WTC11 (cell line): ENCODE results near the gene MTMR3.

Experiments
- CBFB ChIP-seq: sonication (generic); formaldehyde crosslinking; IDR thresholded peaks from 2 replicates; pipeline ENCODE4 v1.8.1; 2022; ENCODE audit warnings: mild to moderate bottlenecking, low read depth, missing genetic modification reagents
- NFE2L1 ChIP-seq: sonication (generic); formaldehyde crosslinking; IDR thresholded peaks from 2 replicates; pipeline ENCODE4 v1.8.1; 2023; ENCODE audit warnings: missing genetic modification reagents
- TEAD4 ChIP-seq: sonication (generic); formaldehyde crosslinking; IDR thresholded peaks from 2 replicates; pipeline ENCODE4 v1.8.0; 2022; ENCODE audit warnings: mild to moderate bottlenecking, missing genetic modification reagents
- ZBTB21 ChIP-seq: sonication (generic); formaldehyde crosslinking; IDR thresholded peaks from 2 replicates; pipeline ENCODE4 v1.8.1; 2023; ENCODE audit warnings: mild to moderate bottlenecking, missing genetic modification reagents, borderline replicate concordance
- ZNF121 ChIP-seq: sonication (generic); formaldehyde crosslinking; IDR thresholded peaks from 2 replicates; pipeline ENCODE4 v1.8.0; 2023; ENCODE audit warnings: missing genetic modification reagents
- ZNF219 ChIP-seq: sonication (generic); formaldehyde crosslinking; IDR thresholded peaks from 2 replicates; pipeline ENCODE4 v1.8.0; 2023; ENCODE audit warnings: missing genetic modification reagents, mild to moderate bottlenecking, borderline replicate concordance
- ZNF671 ChIP-seq: fragments of 250-450 bp; sonication (Bioruptor Pico); IDR thresholded peaks from 2 replicates; pipeline ENCODE4 v1.8.0; 2021; ENCODE audit warnings: mild to moderate bottlenecking
- TF ChIP-seq, protein P1 (sequence below): sonication (generic); formaldehyde crosslinking; IDR thresholded peaks from 2 replicates; pipeline ENCODE4 v1.8.1; 2023; ENCODE audit warnings: mild to moderate bottlenecking, missing genetic modification reagents, borderline replicate concordance
- TF ChIP-seq, protein P2 (sequence below): fragments of 200-600 bp; IDR thresholded peaks from 2 replicates; pipeline ENCODE4 v1.8.0; 2022; ENCODE audit warnings: antibody characterized with exemption
- TF ChIP-seq, protein P3 (sequence below): sonication (generic); formaldehyde crosslinking; IDR thresholded peaks from 2 replicates; pipeline ENCODE4 v1.8.1; 2023; ENCODE audit warnings: mild to moderate bottlenecking, moderate library complexity, missing genetic modification reagents
- TF ChIP-seq, protein P4 (sequence below): sonication (generic); formaldehyde crosslinking; IDR thresholded peaks from 2 replicates; pipeline ENCODE4 v1.8.0; 2023; ENCODE audit warnings: missing genetic modification reagents, mild to moderate bottlenecking, borderline replicate concordance
- TF ChIP-seq, protein P5 (sequence below): sonication (generic); formaldehyde crosslinking; IDR thresholded peaks from 2 replicates; pipeline ENCODE4 v1.8.1; 2022; ENCODE audit warnings: missing genetic modification reagents, borderline replicate concordance

DNA sequence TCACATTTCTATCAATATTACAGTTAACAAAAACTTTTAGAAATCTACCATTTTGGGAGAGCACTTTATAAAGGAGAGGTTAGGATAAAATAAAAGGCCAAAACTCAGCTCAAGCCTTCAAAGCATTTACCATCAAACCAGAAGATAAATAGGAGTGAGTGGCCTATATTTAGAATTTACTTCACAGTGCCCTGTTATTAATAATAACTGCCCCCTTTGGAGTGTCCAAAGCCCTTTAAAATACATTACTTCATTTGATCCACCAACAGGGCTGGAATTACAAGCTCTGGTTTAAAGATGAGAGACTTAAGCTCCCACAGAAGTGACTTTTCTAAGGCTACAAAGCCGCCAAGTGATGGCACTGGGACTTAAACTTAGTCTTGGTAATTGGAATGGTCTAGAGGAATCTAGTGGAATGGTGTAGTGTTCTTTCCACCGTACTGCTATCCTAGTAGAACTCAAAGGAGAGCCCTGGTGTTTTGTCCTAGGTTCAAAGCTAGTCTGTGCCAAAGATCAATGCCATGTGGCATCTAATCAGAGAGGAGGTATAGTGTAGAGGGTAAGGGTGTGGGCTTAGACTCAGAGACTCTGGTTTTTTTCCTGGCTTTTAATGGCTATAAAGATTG is 21.2 kb upstream of the MTMR3 start:
- TF ChIP-seq, protein P1, sequence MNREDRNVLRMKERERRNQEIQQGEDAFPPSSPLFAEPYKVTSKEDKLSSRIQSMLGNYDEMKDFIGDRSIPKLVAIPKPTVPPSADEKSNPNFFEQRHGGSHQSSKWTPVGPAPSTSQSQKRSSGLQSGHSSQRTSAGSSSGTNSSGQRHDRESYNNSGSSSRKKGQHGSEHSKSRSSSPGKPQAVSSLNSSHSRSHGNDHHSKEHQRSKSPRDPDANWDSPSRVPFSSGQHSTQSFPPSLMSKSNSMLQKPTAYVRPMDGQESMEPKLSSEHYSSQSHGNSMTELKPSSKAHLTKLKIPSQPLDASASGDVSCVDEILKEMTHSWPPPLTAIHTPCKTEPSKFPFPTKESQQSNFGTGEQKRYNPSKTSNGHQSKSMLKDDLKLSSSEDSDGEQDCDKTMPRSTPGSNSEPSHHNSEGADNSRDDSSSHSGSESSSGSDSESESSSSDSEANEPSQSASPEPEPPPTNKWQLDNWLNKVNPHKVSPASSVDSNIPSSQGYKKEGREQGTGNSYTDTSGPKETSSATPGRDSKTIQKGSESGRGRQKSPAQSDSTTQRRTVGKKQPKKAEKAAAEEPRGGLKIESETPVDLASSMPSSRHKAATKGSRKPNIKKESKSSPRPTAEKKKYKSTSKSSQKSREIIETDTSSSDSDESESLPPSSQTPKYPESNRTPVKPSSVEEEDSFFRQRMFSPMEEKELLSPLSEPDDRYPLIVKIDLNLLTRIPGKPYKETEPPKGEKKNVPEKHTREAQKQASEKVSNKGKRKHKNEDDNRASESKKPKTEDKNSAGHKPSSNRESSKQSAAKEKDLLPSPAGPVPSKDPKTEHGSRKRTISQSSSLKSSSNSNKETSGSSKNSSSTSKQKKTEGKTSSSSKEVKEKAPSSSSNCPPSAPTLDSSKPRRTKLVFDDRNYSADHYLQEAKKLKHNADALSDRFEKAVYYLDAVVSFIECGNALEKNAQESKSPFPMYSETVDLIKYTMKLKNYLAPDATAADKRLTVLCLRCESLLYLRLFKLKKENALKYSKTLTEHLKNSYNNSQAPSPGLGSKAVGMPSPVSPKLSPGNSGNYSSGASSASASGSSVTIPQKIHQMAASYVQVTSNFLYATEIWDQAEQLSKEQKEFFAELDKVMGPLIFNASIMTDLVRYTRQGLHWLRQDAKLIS (CRISPR knock-in tag) = no peak
- TF ChIP-seq ZNF121 (no peak), ZNF219 (CRISPR knock-in tag) (no peak), ZNF671 (CRISPR knock-in tag) (no peak), ZBTB21 (CRISPR knock-in tag) (no peak), CBFB (CRISPR knock-in tag) (no peak), TEAD4 (CRISPR knock-in tag) (no peak), NFE2L1 (CRISPR knock-in tag) (no peak)
- TF ChIP-seq, protein P2, sequence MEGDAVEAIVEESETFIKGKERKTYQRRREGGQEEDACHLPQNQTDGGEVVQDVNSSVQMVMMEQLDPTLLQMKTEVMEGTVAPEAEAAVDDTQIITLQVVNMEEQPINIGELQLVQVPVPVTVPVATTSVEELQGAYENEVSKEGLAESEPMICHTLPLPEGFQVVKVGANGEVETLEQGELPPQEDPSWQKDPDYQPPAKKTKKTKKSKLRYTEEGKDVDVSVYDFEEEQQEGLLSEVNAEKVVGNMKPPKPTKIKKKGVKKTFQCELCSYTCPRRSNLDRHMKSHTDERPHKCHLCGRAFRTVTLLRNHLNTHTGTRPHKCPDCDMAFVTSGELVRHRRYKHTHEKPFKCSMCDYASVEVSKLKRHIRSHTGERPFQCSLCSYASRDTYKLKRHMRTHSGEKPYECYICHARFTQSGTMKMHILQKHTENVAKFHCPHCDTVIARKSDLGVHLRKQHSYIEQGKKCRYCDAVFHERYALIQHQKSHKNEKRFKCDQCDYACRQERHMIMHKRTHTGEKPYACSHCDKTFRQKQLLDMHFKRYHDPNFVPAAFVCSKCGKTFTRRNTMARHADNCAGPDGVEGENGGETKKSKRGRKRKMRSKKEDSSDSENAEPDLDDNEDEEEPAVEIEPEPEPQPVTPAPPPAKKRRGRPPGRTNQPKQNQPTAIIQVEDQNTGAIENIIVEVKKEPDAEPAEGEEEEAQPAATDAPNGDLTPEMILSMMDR = no peak
- TF ChIP-seq, protein P3, sequence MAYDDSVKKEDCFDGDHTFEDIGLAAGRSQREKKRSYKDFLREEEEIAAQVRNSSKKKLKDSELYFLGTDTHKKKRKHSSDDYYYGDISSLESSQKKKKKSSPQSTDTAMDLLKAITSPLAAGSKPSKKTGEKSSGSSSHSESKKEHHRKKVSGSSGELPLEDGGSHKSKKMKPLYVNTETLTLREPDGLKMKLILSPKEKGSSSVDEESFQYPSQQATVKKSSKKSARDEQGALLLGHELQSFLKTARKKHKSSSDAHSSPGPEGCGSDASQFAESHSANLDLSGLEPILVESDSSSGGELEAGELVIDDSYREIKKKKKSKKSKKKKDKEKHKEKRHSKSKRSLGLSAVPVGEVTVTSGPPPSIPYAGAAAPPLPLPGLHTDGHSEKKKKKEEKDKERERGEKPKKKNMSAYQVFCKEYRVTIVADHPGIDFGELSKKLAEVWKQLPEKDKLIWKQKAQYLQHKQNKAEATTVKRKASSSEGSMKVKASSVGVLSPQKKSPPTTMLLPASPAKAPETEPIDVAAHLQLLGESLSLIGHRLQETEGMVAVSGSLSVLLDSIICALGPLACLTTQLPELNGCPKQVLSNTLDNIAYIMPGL (CRISPR knock-in tag) = no peak
- TF ChIP-seq, protein P4, sequence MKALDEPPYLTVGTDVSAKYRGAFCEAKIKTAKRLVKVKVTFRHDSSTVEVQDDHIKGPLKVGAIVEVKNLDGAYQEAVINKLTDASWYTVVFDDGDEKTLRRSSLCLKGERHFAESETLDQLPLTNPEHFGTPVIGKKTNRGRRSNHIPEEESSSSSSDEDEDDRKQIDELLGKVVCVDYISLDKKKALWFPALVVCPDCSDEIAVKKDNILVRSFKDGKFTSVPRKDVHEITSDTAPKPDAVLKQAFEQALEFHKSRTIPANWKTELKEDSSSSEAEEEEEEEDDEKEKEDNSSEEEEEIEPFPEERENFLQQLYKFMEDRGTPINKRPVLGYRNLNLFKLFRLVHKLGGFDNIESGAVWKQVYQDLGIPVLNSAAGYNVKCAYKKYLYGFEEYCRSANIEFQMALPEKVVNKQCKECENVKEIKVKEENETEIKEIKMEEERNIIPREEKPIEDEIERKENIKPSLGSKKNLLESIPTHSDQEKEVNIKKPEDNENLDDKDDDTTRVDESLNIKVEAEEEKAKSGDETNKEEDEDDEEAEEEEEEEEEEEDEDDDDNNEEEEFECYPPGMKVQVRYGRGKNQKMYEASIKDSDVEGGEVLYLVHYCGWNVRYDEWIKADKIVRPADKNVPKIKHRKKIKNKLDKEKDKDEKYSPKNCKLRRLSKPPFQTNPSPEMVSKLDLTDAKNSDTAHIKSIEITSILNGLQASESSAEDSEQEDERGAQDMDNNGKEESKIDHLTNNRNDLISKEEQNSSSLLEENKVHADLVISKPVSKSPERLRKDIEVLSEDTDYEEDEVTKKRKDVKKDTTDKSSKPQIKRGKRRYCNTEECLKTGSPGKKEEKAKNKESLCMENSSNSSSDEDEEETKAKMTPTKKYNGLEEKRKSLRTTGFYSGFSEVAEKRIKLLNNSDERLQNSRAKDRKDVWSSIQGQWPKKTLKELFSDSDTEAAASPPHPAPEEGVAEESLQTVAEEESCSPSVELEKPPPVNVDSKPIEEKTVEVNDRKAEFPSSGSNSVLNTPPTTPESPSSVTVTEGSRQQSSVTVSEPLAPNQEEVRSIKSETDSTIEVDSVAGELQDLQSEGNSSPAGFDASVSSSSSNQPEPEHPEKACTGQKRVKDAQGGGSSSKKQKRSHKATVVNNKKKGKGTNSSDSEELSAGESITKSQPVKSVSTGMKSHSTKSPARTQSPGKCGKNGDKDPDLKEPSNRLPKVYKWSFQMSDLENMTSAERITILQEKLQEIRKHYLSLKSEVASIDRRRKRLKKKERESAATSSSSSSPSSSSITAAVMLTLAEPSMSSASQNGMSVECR (CRISPR knock-in tag) = no peak
- TF ChIP-seq, protein P5, sequence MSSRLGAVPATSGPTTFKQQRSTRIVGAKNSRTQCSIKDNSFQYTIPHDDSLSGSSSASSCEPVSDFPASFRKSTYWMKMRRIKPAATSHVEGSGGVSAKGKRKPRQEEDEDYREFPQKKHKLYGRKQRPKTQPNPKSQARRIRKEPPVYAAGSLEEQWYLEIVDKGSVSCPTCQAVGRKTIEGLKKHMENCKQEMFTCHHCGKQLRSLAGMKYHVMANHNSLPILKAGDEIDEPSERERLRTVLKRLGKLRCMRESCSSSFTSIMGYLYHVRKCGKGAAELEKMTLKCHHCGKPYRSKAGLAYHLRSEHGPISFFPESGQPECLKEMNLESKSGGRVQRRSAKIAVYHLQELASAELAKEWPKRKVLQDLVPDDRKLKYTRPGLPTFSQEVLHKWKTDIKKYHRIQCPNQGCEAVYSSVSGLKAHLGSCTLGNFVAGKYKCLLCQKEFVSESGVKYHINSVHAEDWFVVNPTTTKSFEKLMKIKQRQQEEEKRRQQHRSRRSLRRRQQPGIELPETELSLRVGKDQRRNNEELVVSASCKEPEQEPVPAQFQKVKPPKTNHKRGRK = no peak
